K562 (cell line): ENCODE measurements around the gene NOL4L. TPM values are rescaled to one million over a fixed set of nuclear protein-coding genes. Genes with fewer than 3 reads are reported as not detected.

Experiments used
- BMI1 ChIP-seq: fragments of 150-350 bp; IDR thresholded peaks from 2 replicates; pipeline ENCODE4 v1.6.1; 2014; ENCODE audit warnings: low read length
- CHD4 ChIP-seq: fragments of 200-600 bp; sonication (generic); IDR thresholded peaks from 3 replicates; pipeline ENCODE4 v1.6.1; 2012; ENCODE audit warnings: low read depth, mild to moderate bottlenecking, mixed read lengths, low read length, inconsistent platforms; ENCODE audit not compliant: insufficient read depth, insufficient replicate concordance, poor library complexity, severe bottlenecking
- CREM ChIP-seq: IDR thresholded peaks from 2 replicates; pipeline ENCODE4 v1.6.1; 2014; ENCODE audit warnings: antibody characterized with exemption, low read depth
- FOXJ2 ChIP-seq: fragments of 200-800 bp; sonication (Bioruptor generic); IDR thresholded peaks from 2 replicates; pipeline ENCODE4 v1.6.1; 2016; ENCODE audit warnings: missing genetic modification characterization, missing compliant biosample characterization
- MTF1 ChIP-seq: fragments of 250-450 bp; sonication (Bioruptor Pico); IDR thresholded peaks from 2 replicates; pipeline ENCODE4 v1.9.0; 2021; ENCODE audit warnings: moderate library complexity, mild to moderate bottlenecking, inconsistent platforms, borderline replicate concordance
- NFE2L1 ChIP-seq: fragments of 450-650 bp; IDR thresholded peaks from 2 replicates; pipeline ENCODE4 v1.6.1; 2016; ENCODE audit warnings: missing genetic modification characterization, low read depth, mild to moderate bottlenecking, missing compliant biosample characterization, moderate library complexity, borderline replicate concordance
- NONO ChIP-seq, 2 experiments: fragments of 200-400 bp in 1 of 2; fragments of 450-650 bp in 1 of 2; formaldehyde crosslinking in 1 of 2; IDR thresholded peaks; 2 replicates each; pipeline ENCODE4 v1.6.1; 2017; ENCODE audit warnings: low read depth in 2 of 2, mild to moderate bottlenecking in 2 of 2, moderate library complexity in 2 of 2, low read length in 1 of 2
- PHB2 ChIP-seq: fragments of 450-650 bp; IDR thresholded peaks from 2 replicates; pipeline ENCODE4 v1.6.1; 2017; ENCODE audit warnings: low read depth
- POLR2G ChIP-seq: fragments of 200-400 bp; formaldehyde crosslinking; IDR thresholded peaks from 2 replicates; pipeline ENCODE4 v1.6.1; 2017; ENCODE audit warnings: low read depth, mild to moderate bottlenecking, antibody characterized with exemption, low read length, moderate library complexity
- PTBP1 ChIP-seq: fragments of 200-400 bp; formaldehyde crosslinking; IDR thresholded peaks from 2 replicates; pipeline ENCODE4 v1.6.1; 2017; ENCODE audit warnings: low read depth, low read length
- RAD21 ChIP-seq, 2 experiments: fragments of 250-450 bp in 1 of 2; fragments of 450-650 bp in 1 of 2; sonication (Bioruptor Pico) in 1 of 2; formaldehyde crosslinking in 1 of 2; IDR thresholded peaks in 1 of 2; conservative IDR thresholded peaks in 1 of 2; 2 replicates each; pipeline versions ENCODE4 v1.4.0 to v1.8.0; 2020 to 2022; ENCODE audit warnings: mild to moderate bottlenecking in 2 of 2, moderate library complexity in 1 of 2
- RHOXF2B ChIP-seq: fragments of 250-450 bp; sonication (Bioruptor Pico); conservative IDR thresholded peaks from 2 replicates; pipeline ENCODE4 v1.5.1; 2021
- STAT5B ChIP-seq: fragments of 250-450 bp; sonication (Bioruptor Pico); IDR thresholded peaks from 2 replicates; pipeline ENCODE4 v1.8.0; 2021; ENCODE audit warnings: mild to moderate bottlenecking, inconsistent platforms
- TCF7 ChIP-seq: sonication (generic); IDR thresholded peaks from 2 replicates; pipeline ENCODE4 v1.6.1; 2016; ENCODE audit warnings: antibody characterized with exemption, borderline replicate concordance
- TGIF2 ChIP-seq: sonication (generic); formaldehyde crosslinking; IDR thresholded peaks from 2 replicates; pipeline ENCODE4 v1.8.1; 2022; ENCODE audit warnings: mild to moderate bottlenecking, missing genetic modification reagents, moderate library complexity
- XRCC5 ChIP-seq: fragments of 200-400 bp; formaldehyde crosslinking; IDR thresholded peaks from 2 replicates; pipeline ENCODE4 v1.6.1; 2017; ENCODE audit warnings: low read depth, mild to moderate bottlenecking, low read length
- ZNF121 ChIP-seq: sonication (generic); formaldehyde crosslinking; conservative IDR thresholded peaks from 2 replicates; pipeline ENCODE4 v1.8.0; 2022; ENCODE audit warnings: missing genetic modification reagents
- ZNF174 ChIP-seq: fragments of 250-450 bp; sonication (Bioruptor Pico); IDR thresholded peaks from 2 replicates; pipeline ENCODE4 v1.4.0; 2020; ENCODE audit warnings: mild to moderate bottlenecking
- ZNF384 ChIP-seq: IDR thresholded peaks from 2 replicates; pipeline ENCODE4 v1.6.1; 2012; ENCODE audit warnings: low read depth, low read length, improper control_type of control experiment
- polyA plus RNA-seq, 8 experiments: library from polyadenylated mRNA; depleted of rRNA in 4 of 8; stranded (reverse) in 5 of 8; unstranded in 3 of 8; fragments of >200 nt; fragmentation: Nextera tagmentation in 2 of 8; fragmentation: Illumina TruSeq in 1 of 8; extraction: Ambion mirVana in 2 of 8; extraction: Trizol in 1 of 8; gene quantifications; 2 replicates each; pipeline versions ENCODE4 v1.2.1 to v1.2.3, GENCODE V29; 2011 to 2014; ENCODE audit warnings: inconsistent platforms in 1 of 8, missing spikeins in 1 of 8
- total RNA-seq, 7 experiments: library from RNA; depleted of rRNA in 6 of 7; stranded (reverse); fragments of >200 nt in 6 of 7; fragmentation: Illumina TruSeq in 2 of 7; extraction: Trizol in 2 of 7; gene quantifications; 2 replicates each; pipeline versions ENCODE4 v1.2.1 to v1.2.3, GENCODE V29; 2011 to 2021; ENCODE audit warnings: low replicate concordance in 1 of 7
- TF ChIP-seq, protein P1 (sequence below): sonication (generic); formaldehyde crosslinking; IDR thresholded peaks from 2 replicates; pipeline ENCODE4 v1.9.0; 2022; ENCODE audit warnings: mild to moderate bottlenecking, missing genetic modification reagents
- TF ChIP-seq, protein P2 (sequence below): fragments of 250-450 bp; sonication (Bioruptor Pico); IDR thresholded peaks from 2 replicates; pipeline ENCODE4 v1.5.0; 2021; ENCODE audit warnings: mild to moderate bottlenecking, moderate library complexity
- TF ChIP-seq, protein P3 (sequence below): fragments of 250-450 bp; sonication (Bioruptor Pico); IDR thresholded peaks from 2 replicates; pipeline ENCODE4 v1.9.0; 2021; ENCODE audit warnings: mild to moderate bottlenecking, inconsistent platforms

NOL4L gene
- total and polyA plus RNA-seq, 9 of the 15 experiments (the other 6 are each of a cell fraction or from before 2014, with no cell fraction given): 5.1 to 36.2 (median 13.6) TPM

DNA sequence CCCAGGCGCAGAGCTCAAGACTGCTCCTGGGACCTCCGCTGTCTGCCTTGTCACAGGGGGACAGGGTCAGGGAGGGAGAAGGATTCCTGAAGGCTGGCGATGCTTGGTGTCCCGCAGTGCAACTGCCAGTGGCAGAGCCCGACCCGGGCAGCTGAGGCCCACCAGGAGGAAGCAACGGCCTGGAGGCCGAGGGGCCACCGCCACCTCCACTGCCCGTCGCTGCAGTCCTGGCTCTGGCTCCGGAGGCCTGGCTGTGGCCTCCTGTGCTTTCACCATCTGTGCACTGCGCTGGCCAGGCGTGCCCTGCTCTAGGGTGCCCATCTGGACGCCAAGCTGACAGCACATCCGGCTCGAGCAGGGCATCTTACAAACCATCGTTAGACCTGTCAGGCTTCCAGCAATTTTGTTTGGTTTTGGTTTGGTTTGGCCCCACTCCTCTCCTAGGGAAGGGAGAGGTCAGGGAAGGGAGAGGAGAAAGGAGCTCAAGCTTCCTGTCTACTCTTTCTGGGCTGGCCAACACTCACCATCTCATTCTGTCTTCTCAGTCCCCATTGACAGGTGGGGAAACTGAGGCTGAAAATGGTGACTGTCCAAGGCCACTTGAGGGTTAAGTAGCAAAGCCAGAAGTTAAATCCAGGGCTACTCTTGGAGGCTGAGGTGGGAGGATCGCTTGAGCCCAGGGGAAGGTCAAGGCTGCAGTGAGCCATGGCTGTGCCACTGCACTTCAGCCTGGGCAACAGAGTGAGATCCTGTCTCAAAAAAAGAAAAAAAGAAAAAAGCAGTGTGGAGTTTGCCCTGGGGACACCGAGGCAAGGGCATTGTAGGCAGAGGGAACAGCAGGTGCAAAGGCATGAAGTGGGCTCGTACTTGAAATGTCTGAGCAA lies 37.7 kb upstream of the NOL4L start (continued):
- no peak for TF ChIP-seq PTBP1
- TF ChIP-seq FOXJ2 (tag): no peak
- no peak for TF ChIP-seq TGIF2 (CRISPR knock-in tag)
- no peak for TF ChIP-seq MTF1 (CRISPR knock-in tag)
- TF ChIP-seq POLR2G: peak; percentile 73
- TF ChIP-seq TCF7: no peak
- TF ChIP-seq NFE2L1 (tag): no peak
- peak; percentile 90 for TF ChIP-seq ZNF121 (CRISPR knock-in tag)
- TF ChIP-seq RAD21 (CRISPR knock-in tag; conservative IDR thresholded peaks at IDR 0.05 in 1 of 2, IDR thresholded peaks at IDR 0.05 in 1 of 2): no peak
- no peak for TF ChIP-seq STAT5B (CRISPR knock-in tag)
- no peak for TF ChIP-seq RHOXF2B (CRISPR knock-in tag)
- TF ChIP-seq, protein P1, sequence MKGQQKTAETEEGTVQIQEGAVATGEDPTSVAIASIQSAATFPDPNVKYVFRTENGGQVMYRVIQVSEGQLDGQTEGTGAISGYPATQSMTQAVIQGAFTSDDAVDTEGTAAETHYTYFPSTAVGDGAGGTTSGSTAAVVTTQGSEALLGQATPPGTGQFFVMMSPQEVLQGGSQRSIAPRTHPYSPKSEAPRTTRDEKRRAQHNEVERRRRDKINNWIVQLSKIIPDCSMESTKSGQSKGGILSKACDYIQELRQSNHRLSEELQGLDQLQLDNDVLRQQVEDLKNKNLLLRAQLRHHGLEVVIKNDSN (CRISPR knock-in tag): 0 out of 2 replicates have a peak, but pooled peaks have one; percentile 20
- TF ChIP-seq PHB2: no peak
- TF ChIP-seq, protein P2, sequence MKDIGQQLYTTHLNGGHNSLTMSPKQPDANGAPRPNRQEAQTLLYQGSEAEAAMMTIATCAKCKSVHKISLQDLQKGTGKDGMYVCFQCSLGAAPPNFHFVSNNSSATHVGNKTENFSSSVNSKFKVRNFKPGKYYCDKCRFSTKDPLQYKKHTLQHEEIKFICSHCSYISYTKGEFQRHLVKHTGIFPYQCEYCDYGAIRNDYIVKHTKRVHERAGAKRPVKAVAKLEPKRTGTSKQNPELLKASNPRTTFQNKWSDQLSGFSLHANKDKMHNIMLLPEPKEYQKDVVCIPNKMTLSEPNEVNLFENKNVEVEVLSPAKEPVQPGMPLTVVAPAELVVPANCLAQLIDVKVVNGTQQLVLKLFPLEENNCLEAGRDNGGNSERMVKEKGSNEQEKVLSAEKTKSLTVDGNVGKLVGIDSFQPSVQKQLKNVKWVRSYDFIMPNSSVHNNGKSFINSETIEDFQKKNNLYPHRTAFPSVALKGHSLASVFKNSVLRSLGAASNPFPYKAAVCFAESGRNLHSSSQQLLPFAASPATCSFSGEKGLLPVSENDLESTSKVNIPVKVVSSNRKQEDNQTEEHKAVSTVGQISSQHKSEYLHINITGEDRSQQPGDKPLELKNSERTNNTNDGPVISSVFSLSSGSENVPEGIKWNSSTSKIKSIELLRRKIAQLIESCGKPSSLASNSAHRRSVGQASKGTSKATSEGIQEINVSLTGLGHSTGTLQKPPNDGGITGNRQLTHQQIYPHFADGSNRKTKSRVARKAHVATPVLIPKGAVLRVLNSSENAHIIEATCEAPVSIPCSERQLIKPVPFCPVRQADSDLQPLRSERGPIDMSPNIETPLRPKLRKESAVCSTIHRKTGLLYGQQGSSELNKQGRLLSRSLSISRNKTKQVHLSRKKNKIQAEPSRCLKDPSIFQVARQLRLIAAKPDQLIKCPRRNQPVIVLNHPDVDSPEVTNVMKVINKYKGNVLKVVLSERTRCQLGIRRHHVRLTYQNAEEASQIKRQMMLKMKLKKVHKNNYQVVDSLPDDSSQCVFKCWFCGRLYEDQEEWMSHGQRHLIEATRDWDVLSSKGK (CRISPR knock-in tag): no peak
- TF ChIP-seq NONO (IDR thresholded peaks at IDR 0.05; ENCODE audit: low read depth in 2 of 2, low read length in 1 of 2): no peak
- TF ChIP-seq, protein P3, sequence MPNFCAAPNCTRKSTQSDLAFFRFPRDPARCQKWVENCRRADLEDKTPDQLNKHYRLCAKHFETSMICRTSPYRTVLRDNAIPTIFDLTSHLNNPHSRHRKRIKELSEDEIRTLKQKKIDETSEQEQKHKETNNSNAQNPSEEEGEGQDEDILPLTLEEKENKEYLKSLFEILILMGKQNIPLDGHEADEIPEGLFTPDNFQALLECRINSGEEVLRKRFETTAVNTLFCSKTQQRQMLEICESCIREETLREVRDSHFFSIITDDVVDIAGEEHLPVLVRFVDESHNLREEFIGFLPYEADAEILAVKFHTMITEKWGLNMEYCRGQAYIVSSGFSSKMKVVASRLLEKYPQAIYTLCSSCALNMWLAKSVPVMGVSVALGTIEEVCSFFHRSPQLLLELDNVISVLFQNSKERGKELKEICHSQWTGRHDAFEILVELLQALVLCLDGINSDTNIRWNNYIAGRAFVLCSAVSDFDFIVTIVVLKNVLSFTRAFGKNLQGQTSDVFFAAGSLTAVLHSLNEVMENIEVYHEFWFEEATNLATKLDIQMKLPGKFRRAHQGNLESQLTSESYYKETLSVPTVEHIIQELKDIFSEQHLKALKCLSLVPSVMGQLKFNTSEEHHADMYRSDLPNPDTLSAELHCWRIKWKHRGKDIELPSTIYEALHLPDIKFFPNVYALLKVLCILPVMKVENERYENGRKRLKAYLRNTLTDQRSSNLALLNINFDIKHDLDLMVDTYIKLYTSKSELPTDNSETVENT: no peak
- no peak for TF ChIP-seq ZNF384
- no peak for TF ChIP-seq CREM
- no peak for TF ChIP-seq XRCC5
- no peak for TF ChIP-seq BMI1
- no peak for TF ChIP-seq CHD4
- TF ChIP-seq ZNF174: no peak
